ENCODE measurements around the gene SYNE4. TPM values are rescaled to one million over a fixed set of nuclear protein-coding genes. Genes with fewer than 3 reads are reported as not detected.
A peak's percentile ranks its signal among the peaks of the same experiment; 100 is the strongest.

SYNE4 gene
- total and polyA plus RNA-seq, 2 of the 13 experiments (the other 11 are each of a cell fraction or from before 2014, with no cell fraction given), result 13.7 to 23.0 TPM

DNA sequence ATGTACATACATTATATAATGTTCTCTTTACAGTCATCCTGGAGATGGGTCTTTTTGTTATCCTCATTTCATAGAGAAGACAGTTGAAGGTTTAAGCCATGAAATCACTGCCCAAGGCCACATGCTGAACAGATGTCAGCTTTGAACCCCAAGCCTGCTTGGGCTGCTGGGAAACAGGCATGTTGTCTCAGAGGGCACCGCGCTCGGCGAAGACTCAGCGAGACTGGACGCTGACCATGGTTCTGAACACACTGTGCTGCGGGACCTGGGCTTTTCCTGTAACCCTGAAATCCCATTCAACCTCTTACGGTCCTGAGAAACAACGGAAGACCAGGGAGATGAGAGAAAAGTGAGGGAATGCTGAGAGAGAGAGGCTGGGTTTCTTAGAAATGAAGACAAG, 45.1 kb downstream of the SYNE4 start (continued):
- TF ChIP-seq, protein P1, sequence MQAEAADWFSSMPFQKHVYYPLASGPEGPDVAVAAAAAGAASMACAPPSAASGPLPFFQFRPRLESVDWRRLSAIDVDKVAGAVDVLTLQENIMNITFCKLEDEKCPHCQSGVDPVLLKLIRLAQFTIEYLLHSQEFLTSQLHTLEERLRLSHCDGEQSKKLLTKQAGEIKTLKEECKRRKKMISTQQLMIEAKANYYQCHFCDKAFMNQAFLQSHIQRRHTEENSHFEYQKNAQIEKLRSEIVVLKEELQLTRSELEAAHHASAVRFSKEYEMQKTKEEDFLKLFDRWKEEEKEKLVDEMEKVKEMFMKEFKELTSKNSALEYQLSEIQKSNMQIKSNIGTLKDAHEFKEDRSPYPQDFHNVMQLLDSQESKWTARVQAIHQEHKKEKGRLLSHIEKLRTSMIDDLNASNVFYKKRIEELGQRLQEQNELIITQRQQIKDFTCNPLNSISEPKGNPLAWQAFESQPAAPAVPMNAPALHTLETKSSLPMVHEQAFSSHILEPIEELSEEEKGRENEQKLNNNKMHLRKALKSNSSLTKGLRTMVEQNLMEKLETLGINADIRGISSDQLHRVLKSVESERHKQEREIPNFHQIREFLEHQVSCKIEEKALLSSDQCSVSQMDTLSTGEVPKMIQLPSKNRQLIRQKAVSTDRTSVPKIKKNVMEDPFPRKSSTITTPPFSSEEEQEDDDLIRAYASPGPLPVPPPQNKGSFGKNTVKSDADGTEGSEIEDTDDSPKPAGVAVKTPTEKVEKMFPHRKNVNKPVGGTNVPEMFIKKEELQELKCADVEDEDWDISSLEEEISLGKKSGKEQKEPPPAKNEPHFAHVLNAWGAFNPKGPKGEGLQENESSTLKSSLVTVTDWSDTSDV (CRISPR knock-in tag; IDR thresholded peaks at IDR 0.05), result no peak
- TF ChIP-seq, protein P2, sequence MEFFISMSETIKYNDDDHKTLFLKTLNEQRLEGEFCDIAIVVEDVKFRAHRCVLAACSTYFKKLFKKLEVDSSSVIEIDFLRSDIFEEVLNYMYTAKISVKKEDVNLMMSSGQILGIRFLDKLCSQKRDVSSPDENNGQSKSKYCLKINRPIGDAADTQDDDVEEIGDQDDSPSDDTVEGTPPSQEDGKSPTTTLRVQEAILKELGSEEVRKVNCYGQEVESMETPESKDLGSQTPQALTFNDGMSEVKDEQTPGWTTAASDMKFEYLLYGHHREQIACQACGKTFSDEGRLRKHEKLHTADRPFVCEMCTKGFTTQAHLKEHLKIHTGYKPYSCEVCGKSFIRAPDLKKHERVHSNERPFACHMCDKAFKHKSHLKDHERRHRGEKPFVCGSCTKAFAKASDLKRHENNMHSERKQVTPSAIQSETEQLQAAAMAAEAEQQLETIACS (CRISPR knock-in tag; IDR thresholded peaks at IDR 0.05), result no peak
- TF ChIP-seq MTF1 (CRISPR knock-in tag; IDR thresholded peaks at IDR 0.05) (peak; percentile 49; the same call in 1 of the 2 replicates), PAX8 (CRISPR knock-in tag; IDR thresholded peaks at IDR 0.05; ENCODE audit: borderline replicate concordance) (no peak), ZNF543 (CRISPR knock-in tag; IDR thresholded peaks at IDR 0.05) (no peak), SSRP1 (CRISPR knock-in tag; IDR thresholded peaks at IDR 0.05) (0 out of 2 replicates have a peak, but pooled peaks have one; percentile 35), RARG (CRISPR knock-in tag; IDR thresholded peaks at IDR 0.05; ENCODE audit: low read depth) (no peak), RFX3 (CRISPR knock-in tag; IDR thresholded peaks at IDR 0.05) (no peak), SP140L (CRISPR knock-in tag; IDR thresholded peaks at IDR 0.05; ENCODE audit: borderline replicate concordance) (no peak), TARDBP (CRISPR knock-in tag; IDR thresholded peaks at IDR 0.05) (no peak), MAZ (IDR thresholded peaks at IDR 0.05; ENCODE audit: borderline replicate concordance, low read depth, low read length) (no peak), MAZ (CRISPR knock-in tag; IDR thresholded peaks at IDR 0.05; ENCODE audit: low read depth) (no peak), HMG20A (CRISPR knock-in tag; IDR thresholded peaks at IDR 0.05; ENCODE audit: borderline replicate concordance) (0 out of 2 replicates have a peak, but pooled peaks have one; percentile 19), ZNF775 (CRISPR knock-in tag; IDR thresholded peaks at IDR 0.05; ENCODE audit: borderline replicate concordance) (no peak), RBFOX2 (IDR thresholded peaks at IDR 0.05; ENCODE audit: low read depth, low read length) (no peak), ARHGAP35 (CRISPR knock-in tag; IDR thresholded peaks at IDR 0.05; ENCODE audit: borderline replicate concordance) (peak; percentile 55; the same call in 1 of the 2 replicates), RFXAP (CRISPR knock-in tag; IDR thresholded peaks at IDR 0.05; ENCODE audit: borderline replicate concordance) (peak; percentile 49; the same call in 1 of the 2 replicates), ZNF343 (CRISPR knock-in tag; IDR thresholded peaks at IDR 0.05) (no peak), MEF2D (CRISPR knock-in tag; IDR thresholded peaks at IDR 0.05) (no peak)
- TF ChIP-seq, protein P3, sequence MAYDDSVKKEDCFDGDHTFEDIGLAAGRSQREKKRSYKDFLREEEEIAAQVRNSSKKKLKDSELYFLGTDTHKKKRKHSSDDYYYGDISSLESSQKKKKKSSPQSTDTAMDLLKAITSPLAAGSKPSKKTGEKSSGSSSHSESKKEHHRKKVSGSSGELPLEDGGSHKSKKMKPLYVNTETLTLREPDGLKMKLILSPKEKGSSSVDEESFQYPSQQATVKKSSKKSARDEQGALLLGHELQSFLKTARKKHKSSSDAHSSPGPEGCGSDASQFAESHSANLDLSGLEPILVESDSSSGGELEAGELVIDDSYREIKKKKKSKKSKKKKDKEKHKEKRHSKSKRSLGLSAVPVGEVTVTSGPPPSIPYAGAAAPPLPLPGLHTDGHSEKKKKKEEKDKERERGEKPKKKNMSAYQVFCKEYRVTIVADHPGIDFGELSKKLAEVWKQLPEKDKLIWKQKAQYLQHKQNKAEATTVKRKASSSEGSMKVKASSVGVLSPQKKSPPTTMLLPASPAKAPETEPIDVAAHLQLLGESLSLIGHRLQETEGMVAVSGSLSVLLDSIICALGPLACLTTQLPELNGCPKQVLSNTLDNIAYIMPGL (CRISPR knock-in tag; IDR thresholded peaks at IDR 0.05; ENCODE audit: borderline replicate concordance in 1 of 2, low read depth in 1 of 2), result peak in 1 of 2 experiments; percentile 48; a peak in 1 of 4 replicates
- TF ChIP-seq, protein P4, sequence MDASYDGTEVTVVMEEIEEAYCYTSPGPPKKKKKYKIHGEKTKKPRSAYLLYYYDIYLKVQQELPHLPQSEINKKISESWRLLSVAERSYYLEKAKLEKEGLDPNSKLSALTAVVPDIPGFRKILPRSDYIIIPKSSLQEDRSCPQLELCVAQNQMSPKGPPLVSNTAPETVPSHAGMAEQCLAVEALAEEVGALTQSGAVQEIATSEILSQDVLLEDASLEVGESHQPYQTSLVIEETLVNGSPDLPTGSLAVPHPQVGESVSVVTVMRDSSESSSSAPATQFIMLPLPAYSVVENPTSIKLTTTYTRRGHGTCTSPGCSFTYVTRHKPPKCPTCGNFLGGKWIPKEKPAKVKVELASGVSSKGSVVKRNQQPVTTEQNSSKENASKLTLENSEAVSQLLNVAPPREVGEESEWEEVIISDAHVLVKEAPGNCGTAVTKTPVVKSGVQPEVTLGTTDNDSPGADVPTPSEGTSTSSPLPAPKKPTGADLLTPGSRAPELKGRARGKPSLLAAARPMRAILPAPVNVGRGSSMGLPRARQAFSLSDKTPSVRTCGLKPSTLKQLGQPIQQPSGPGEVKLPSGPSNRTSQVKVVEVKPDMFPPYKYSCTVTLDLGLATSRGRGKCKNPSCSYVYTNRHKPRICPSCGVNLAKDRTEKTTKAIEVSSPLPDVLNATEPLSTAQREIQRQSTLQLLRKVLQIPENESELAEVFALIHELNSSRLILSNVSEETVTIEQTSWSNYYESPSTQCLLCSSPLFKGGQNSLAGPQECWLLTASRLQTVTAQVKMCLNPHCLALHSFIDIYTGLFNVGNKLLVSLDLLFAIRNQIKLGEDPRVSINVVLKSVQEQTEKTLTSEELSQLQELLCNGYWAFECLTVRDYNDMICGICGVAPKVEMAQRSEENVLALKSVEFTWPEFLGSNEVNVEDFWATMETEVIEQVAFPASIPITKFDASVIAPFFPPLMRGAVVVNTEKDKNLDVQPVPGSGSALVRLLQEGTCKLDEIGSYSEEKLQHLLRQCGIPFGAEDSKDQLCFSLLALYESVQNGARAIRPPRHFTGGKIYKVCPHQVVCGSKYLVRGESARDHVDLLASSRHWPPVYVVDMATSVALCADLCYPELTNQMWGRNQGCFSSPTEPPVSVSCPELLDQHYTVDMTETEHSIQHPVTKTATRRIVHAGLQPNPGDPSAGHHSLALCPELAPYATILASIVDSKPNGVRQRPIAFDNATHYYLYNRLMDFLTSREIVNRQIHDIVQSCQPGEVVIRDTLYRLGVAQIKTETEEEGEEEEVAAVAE (CRISPR knock-in tag; IDR thresholded peaks at IDR 0.05; ENCODE audit: borderline replicate concordance), result peak; percentile 85

All from HepG2 (cell line).